GM21723 (cell line): ENCODE measurements around the gene SPX.

Experiments
- ATAC-seq: cut with Tn5 transposase; IDR thresholded peaks from one replicate; pipeline ENCODE4 v1.9.1; 2021; ENCODE audit warnings: mild to moderate bottlenecking, moderate library complexity; ENCODE audit not compliant: unreplicated experiment

Gene SPX, protein sequence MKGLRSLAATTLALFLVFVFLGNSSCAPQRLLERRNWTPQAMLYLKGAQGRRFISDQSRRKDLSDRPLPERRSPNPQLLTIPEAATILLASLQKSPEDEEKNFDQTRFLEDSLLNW

GRCh38 chr12:21526053-21526452 is at the start of gene SPX:
Gene SPX (plus strand): TSS chr12:21526296. CDS start chr12:21526473, 177 bp downstream.
- no peak for ATAC-seq

DNA sequence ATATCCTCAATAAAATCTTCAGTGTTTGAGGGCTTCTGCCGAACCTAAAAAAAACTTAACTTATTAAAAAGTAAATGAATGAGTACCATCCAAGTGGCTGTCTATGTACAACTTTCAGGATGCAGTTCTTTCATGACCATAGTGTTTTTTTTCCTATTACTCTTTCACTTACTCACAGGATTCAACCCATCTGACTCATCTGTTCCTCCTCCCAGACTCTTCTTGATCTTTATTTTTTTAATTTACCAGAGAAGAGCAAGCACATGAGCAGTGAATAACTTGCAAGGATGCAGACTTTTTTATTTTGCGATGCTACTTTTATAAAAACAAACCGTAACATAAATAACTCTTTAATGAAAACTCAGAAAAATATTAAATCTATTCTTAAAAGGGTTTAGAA is 49.1 kb upstream of the SPX start:
- ATAC-seq, result no peak

- no peak for ATAC-seq
These were observed 47.2 kb upstream of the SPX start for GRCh38 chr12:21478756-21479455.

DNA sequence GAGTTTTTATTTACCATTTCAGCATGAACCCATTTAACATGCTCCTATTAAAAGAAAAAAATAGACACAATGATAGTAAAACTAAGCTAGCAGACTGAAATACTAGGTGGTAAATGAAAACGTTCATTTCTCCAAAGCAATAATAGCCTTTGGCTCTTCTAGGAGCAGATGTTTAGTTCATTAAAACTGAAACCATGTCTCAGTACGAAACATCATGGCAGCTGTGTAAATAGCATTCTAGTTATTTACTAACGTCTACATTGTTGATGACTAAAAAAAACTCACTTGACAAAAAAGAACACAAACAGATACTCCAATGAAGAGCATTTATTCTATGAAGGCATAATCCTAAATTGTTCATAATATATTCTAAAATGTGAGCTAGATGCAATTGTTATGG is 42.6 kb upstream of the SPX start:
- ATAC-seq, result no peak

DNA sequence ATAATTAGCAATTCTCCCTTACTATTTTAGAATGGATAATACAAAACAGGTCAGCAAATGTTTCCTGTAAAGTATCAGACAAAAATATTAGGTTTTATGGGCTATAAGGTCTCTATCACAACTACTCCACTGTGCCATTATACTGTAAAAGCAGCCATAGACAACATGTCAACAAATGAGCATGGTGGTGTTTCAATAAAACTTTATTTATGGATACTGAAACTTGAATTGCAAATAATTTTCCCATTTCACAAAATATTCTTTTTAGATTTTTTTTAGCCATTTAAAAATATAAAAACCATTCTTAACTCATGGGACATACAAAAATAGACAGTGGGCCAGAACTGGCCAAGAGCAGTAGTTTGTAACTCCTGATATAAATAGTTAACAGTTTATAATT is 40.1 kb upstream of the SPX start:
- no peak for ATAC-seq

GRCh38 chr12:21499765-21500164 is 26.3 kb upstream of the SPX start:
- ATAC-seq, result no peak

- no peak for ATAC-seq
These were observed 25.3 kb upstream of the SPX start for GRCh38 chr12:21500786-21501257.

- peak; percentile 98 for ATAC-seq
These were observed 24.6 kb upstream of the SPX start, which contains the start of the genes GOLT1B and RECQL for GRCh38 chr12:21501258-21502163. Gene GOLT1B (plus strand): TSS chr12:21501789. CDS start chr12:21501924, 135 bp downstream. Gene RECQL (minus strand): TSS chr12:21501635. CDS start chr12:21499570, 2,065 bp downstream.

- ATAC-seq, result peak; percentile 2
These were observed 24.0 kb upstream of the SPX start for GRCh38 chr12:21502164-21502496.

DNA sequence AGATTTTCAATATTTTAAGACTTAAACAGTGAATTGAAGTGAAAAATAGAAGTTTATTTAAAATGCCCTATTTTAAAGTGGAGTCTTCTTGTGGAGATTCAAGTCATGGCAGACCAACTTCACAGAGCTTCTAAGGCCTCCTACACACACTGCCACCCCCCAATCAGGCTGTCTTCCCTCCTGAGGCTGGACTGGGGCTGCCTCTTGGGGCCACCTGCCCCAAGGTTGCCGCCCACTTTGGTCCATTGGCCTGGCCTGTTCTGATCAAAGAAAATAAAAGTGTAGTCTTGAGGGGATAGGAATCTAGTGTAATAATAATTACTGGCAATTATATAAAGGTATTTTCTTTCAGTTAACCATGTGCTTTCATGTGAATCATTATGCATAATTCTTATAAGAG is 23.2 kb upstream of the SPX start:
- ATAC-seq, result no peak

DNA sequence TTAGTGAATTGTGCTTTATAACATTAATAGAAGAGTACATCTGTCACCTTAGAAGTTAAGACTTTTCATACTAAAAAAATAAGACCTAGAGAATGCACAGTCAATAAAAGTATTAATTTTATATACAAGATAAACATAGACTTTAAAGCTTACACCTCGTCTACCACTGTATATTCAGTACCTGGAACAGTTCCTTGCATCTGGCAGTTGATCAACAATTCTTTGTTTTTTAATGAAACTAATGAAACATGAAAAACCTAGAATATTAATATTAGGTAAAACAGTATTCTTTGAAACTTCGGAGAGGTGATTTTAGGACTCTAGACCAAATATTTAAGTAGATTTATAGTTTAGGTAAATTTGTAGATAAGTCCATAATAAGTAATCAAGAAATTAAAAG is 20.2 kb upstream of the SPX start:
- ATAC-seq, result no peak

- ATAC-seq, result no peak
These were observed 18.2 kb upstream of the SPX start for GRCh38 chr12:21507849-21508248.

GRCh38 chr12:21509768-21510167 is 16.3 kb upstream of the SPX start:
- peak; percentile 95 for ATAC-seq

DNA sequence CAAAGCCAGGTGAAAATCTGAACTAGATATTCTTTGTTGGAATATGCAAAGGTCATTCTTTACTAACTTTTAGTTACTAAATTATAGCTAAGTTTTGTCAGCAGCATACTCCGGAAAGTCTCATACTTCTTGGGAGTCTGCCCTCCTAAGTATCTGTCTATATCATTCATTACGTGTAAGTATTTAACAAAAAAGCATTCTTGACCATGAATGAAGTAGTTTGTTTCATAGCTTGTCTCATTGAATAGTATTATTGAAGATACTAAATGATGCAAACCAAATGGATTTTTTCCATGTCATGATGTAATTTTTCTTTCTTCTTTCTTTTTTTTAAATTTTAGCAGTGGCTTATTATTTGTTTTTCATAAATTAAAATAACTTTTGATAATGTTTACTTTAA is 9.8 kb upstream of the SPX start:
- ATAC-seq, result no peak

DNA sequence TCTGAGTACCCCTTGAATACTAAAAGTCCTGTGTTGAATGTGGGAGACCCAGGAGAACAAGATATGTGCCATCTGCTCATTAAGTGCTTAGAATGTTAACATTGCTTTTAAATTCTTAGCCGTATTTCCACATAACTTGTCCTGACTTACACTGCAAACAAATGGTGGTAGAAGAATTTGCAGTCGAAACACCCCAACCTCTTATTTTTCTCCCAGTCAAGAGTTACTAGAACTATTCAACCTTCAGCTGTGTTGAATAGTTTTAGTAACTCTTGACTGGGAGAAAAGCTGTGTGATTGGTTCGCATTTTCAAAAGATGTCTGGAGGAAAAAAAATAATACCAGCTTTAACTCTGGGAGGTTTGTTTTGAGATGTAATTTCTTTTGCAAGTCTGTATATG is 7.6 kb upstream of the SPX start:
- no peak for ATAC-seq

- ATAC-seq, result no peak
These were observed 4.6 kb upstream of the SPX start for GRCh38 chr12:21521541-21521940.

DNA sequence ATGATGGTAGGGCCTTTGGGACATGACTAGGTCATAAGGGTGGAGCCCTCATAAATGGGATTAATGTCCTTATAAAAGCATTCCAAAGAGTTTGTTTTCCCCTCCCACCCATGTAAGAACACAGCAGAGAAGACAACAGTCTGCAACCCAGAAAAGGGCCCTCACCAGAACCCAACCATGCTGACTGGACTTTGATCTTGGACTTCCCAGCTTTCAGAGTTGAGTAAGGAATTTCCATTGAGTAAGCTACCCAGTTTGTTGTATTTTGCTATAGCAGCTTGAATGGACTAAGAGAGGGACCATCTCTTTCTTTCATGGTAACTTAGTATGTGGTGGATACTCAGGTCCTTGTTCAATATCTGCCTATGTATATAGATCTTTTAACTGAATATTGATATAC is 2.9 kb upstream of the SPX start:
- no peak for ATAC-seq

- ATAC-seq, result no peak
These were observed 737 bp downstream of the SPX start for GRCh38 chr12:21526721-21527345.

GRCh38 chr12:21527451-21528180 is 1.5 kb downstream of the SPX start:
- ATAC-seq, result peak; percentile 94

DNA sequence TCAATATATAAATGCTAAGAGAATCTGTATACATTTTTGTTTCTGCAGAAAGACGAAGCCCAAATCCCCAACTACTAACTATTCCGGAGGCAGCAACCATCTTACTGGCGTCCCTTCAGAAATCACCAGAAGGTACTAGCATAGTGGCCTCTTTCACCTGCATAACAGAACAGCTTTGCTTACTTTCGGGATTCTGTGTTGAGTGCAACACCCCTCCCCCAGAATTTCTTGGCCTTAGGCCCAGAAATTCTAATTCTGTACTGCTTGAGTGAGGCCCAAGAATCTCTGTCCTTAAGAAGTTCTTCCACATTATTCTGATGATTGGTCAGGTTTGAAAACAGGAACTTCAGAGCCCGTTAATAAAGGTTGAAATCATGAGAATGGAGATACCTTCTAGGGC is 2.9 kb downstream of the SPX start:
- no peak for ATAC-seq

- ATAC-seq, result no peak
These were observed 3.4 kb downstream of the SPX start for GRCh38 chr12:21529456-21529855.
